SK-N-SH treated with all-trans-retinoic acid at 6 μM for 48 hours (cell line): ENCODE data around the gene SLC25A53.
"Not testable (repeated sequence)": the region's sequence is repeated elsewhere in the genome, so short reads cannot be mapped to it uniquely, and the experiment has no call there.

Source experiments
- ARNTL ChIP-seq: fragments of 450-650 bp; formaldehyde crosslinking; IDR thresholded peaks from 2 replicates; pipeline ENCODE4 v1.5.0; 2020; ENCODE audit warnings: low read depth, mild to moderate bottlenecking, moderate library complexity, borderline replicate concordance
- CSDC2 ChIP-seq: fragments of 250-450 bp; sonication (Bioruptor Pico); IDR thresholded peaks from 2 replicates; pipeline ENCODE4 v1.5.0; 2020; ENCODE audit warnings: mild to moderate bottlenecking, moderate library complexity
- OSR1 ChIP-seq: fragments of 250-450 bp; sonication (Bioruptor Pico); IDR thresholded peaks from 2 replicates; pipeline ENCODE4 v1.8.0; 2022; ENCODE audit warnings: moderate library complexity, mild to moderate bottlenecking, inconsistent platforms
- RARB ChIP-seq: fragments of 250-450 bp; sonication (Bioruptor Pico); IDR thresholded peaks from 2 replicates; pipeline ENCODE4 v1.8.0; 2021; ENCODE audit warnings: mild to moderate bottlenecking, moderate library complexity
- TCF4 ChIP-seq: fragments of 250-450 bp; sonication (Bioruptor Pico); IDR thresholded peaks from 2 replicates; pipeline ENCODE4 v1.8.0; 2021; ENCODE audit warnings: mild to moderate bottlenecking, moderate library complexity, borderline replicate concordance
- ZNF565 ChIP-seq: fragments of 450-650 bp; formaldehyde crosslinking; conservative IDR thresholded peaks from 2 replicates; pipeline ENCODE4 v1.5.0; 2020; ENCODE audit warnings: low read depth, mild to moderate bottlenecking, moderate library complexity
- TF ChIP-seq, protein P1 (sequence below): fragments of 250-450 bp; sonication (Bioruptor Pico); IDR thresholded peaks from 2 replicates; pipeline ENCODE4 v1.8.0; 2020; ENCODE audit warnings: mild to moderate bottlenecking, moderate library complexity, borderline replicate concordance
- TF ChIP-seq, protein P2 (sequence below): fragments of 250-450 bp; sonication (Bioruptor Pico); IDR thresholded peaks from 2 replicates; pipeline ENCODE4 v1.8.0; 2021; ENCODE audit warnings: low read depth, mild to moderate bottlenecking, moderate library complexity, borderline replicate concordance

DNA sequence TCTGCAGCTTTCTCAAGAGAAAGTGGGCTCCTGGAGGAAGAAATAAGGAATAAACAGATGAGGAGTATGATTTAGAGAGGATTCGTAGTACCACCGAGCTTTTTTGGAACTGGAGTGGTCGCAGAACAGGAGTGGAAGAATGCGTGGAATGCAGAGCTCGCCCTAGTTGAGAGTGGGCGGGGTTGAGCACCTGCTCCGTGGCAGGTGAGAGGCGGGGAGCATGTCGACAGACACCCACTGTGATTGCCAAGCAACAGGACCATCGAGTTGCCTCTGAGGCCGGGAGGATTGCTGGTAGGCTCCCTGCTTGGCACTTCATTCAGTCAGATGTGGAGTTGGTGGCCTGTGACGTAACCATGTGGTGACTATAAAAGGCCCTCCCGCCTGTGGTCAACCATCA, 101.9 kb downstream of the SLC25A53 start:
- not testable (repeated sequence) for TF ChIP-seq CSDC2 (CRISPR knock-in tag); OSR1 (CRISPR knock-in tag); ARNTL (CRISPR knock-in tag); ZNF565; TCF4 (CRISPR knock-in tag); RARB
- TF ChIP-seq, protein P1, sequence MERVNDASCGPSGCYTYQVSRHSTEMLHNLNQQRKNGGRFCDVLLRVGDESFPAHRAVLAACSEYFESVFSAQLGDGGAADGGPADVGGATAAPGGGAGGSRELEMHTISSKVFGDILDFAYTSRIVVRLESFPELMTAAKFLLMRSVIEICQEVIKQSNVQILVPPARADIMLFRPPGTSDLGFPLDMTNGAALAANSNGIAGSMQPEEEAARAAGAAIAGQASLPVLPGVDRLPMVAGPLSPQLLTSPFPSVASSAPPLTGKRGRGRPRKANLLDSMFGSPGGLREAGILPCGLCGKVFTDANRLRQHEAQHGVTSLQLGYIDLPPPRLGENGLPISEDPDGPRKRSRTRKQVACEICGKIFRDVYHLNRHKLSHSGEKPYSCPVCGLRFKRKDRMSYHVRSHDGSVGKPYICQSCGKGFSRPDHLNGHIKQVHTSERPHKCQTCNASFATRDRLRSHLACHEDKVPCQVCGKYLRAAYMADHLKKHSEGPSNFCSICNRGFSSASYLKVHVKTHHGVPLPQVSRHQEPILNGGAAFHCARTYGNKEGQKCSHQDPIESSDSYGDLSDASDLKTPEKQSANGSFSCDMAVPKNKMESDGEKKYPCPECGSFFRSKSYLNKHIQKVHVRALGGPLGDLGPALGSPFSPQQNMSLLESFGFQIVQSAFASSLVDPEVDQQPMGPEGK (CRISPR knock-in tag) = not testable (repeated sequence)
- TF ChIP-seq, protein P2, sequence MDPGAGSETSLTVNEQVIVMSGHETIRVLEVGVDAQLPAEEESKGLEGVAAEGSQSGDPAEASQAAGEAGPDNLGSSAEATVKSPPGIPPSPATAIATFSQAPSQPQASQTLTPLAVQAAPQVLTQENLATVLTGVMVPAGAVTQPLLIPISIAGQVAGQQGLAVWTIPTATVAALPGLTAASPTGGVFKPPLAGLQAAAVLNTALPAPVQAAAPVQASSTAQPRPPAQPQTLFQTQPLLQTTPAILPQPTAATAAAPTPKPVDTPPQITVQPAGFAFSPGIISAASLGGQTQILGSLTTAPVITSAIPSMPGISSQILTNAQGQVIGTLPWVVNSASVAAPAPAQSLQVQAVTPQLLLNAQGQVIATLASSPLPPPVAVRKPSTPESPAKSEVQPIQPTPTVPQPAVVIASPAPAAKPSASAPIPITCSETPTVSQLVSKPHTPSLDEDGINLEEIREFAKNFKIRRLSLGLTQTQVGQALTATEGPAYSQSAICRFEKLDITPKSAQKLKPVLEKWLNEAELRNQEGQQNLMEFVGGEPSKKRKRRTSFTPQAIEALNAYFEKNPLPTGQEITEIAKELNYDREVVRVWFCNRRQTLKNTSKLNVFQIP (CRISPR knock-in tag) = not testable (repeated sequence)
